ENCODE data around the gene HCK. TPM values are rescaled to one million over a fixed set of nuclear protein-coding genes. Genes with fewer than 3 reads are reported as not detected.

HCK gene
- total RNA-seq, 1 donor from 2014 or later = 0.34 TPM

DNA sequence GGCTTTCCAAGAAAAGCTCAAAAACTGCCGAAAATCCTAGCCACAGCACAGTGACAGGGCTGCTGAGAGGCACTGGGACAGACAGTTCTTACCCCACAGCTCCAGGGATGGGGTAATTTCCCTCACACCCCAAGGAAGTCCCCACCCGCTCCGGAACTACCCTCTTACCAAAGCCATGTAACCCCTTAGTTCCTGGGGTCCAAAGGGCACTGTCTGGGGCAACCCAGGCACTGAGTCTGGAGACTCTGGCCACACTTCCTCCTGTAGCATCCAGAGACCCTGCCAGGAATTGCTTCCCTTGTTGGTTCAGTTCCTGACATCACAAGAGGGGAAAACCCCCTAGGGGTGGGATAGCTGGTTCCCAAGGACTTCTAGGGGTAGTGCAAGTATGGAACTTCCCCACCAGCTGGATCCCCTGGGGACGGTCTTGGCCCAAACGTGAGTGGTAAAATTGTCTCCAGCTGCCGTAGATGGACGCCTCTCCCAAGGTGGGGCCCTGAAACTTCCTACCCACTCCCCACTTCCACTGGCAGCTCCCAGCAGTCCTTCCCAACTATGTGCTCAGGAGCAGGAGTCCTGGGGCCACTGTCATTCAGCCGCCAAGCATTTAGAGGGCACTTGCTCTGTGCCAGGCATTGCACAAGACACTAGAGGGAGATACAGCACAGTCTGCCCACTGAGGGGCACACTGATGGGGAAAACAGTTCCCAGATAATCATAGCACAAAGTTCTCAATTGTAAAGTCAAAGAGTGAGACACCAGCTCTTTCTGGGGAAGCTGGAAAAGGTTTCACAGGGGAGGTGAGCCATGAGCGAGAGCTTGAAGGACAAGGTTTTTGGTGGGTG lies 17.2 kb upstream of the HCK start:
- Mint-ChIP-seq H3K36me3 (ENCODE audit: low read depth, unreplicated experiment) (peaks cover 2% of the 10 kb centered on the region), H3K27ac (ENCODE audit: unreplicated experiment) (peak overlapping the region; percentile 78), H3K4me1 (ENCODE audit: low read depth, unreplicated experiment) (peaks cover 9% of the 10 kb centered on the region), H3K9me3 (ENCODE audit: unreplicated experiment) (peaks cover 5% of the 10 kb centered on the region), H3K27me3 (ENCODE audit: low read depth, unreplicated experiment) (peaks cover 44% of the 10 kb centered on the region), H3K4me3 (ENCODE audit: unreplicated experiment) (no peak overlapping the region)
- H3K36me3 ChIP-seq (ENCODE audit: insufficient read depth, low read length) = no peaks in the 10 kb centered on the region
- DNase-seq (ENCODE audit: low read depth) = no peak
- peaks cover 64% of the 10 kb centered on the region for H3K27me3 ChIP-seq (ENCODE audit: insufficient read depth, low read length)
- no peaks in the 10 kb centered on the region for H4K20me1 ChIP-seq (ENCODE audit: insufficient read depth, low read length)
- TF ChIP-seq, protein P1, sequence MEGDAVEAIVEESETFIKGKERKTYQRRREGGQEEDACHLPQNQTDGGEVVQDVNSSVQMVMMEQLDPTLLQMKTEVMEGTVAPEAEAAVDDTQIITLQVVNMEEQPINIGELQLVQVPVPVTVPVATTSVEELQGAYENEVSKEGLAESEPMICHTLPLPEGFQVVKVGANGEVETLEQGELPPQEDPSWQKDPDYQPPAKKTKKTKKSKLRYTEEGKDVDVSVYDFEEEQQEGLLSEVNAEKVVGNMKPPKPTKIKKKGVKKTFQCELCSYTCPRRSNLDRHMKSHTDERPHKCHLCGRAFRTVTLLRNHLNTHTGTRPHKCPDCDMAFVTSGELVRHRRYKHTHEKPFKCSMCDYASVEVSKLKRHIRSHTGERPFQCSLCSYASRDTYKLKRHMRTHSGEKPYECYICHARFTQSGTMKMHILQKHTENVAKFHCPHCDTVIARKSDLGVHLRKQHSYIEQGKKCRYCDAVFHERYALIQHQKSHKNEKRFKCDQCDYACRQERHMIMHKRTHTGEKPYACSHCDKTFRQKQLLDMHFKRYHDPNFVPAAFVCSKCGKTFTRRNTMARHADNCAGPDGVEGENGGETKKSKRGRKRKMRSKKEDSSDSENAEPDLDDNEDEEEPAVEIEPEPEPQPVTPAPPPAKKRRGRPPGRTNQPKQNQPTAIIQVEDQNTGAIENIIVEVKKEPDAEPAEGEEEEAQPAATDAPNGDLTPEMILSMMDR (IDR thresholded peaks at IDR 0.05; ENCODE audit: insufficient read depth, low read depth, low read length) = no peak
- peak; percentile 30 for TF ChIP-seq EZH2 (IDR thresholded peaks at IDR 0.05; ENCODE audit: insufficient read depth, low read length)
- H3K9ac ChIP-seq (ENCODE audit: low read length) = no peak overlapping the region
- H3K4me1 ChIP-seq (ENCODE audit: insufficient read depth, low read length) = no peaks in the 10 kb centered on the region
- no peaks in the 10 kb centered on the region for H3K9me3 ChIP-seq (ENCODE audit: insufficient read depth, low read depth, low read length)
- no peak overlapping the region for H3K4me3 ChIP-seq (ENCODE audit: insufficient read depth, low read depth, low read length)
- FAIRE-seq = no peak
- no peaks in the 10 kb centered on the region for H3K79me2 ChIP-seq (ENCODE audit: insufficient read depth, low read length)
- H3K4me2 ChIP-seq (ENCODE audit: low read length) = no peak overlapping the region
- H2AFZ ChIP-seq (ENCODE audit: low read depth, low read length) = no peak overlapping the region
- H3K27ac ChIP-seq (ENCODE audit: low read depth, low read length) = no peak overlapping the region

DNA sequence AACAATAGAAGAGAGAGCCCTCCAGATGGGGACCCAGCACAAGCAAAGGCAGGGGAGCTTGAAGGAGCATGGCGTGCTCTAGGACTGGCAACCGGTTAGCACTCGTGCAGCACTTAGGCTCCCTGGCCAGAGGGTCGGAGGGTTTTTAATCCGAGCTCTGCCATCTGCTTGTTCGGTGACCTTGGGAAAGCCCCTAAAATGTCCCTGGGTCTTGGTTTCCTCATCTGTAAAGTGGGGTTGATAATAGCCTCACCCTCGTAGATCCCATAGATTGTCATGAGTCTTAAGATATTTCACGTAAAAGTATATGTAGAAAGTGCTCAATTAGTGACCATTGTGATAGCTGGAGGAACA lies 16.6 kb upstream of the HCK start:
- Histone ChIP-seq H3K79me2 (ENCODE audit: insufficient read depth, low read length) (no peaks in the 10 kb centered on the region), H3K9me3 (ENCODE audit: insufficient read depth, low read depth, low read length) (no peaks in the 10 kb centered on the region), H3K27ac (ENCODE audit: low read depth, low read length) (no peak overlapping the region), H3K36me3 (ENCODE audit: insufficient read depth, low read length) (no peaks in the 10 kb centered on the region), H3K27me3 (ENCODE audit: insufficient read depth, low read length) (peaks cover 59% of the 10 kb centered on the region), H3K4me2 (ENCODE audit: low read length) (no peak overlapping the region), H3K4me1 (ENCODE audit: insufficient read depth, low read length) (no peaks in the 10 kb centered on the region), H3K9ac (ENCODE audit: low read length) (no peak overlapping the region), H3K4me3 (ENCODE audit: insufficient read depth, low read depth, low read length) (no peak overlapping the region), H2AFZ (ENCODE audit: low read depth, low read length) (no peak overlapping the region), H4K20me1 (ENCODE audit: insufficient read depth, low read length) (no peaks in the 10 kb centered on the region)
- FAIRE-seq (no peak), DNase-seq (ENCODE audit: low read depth) (no peak)
- Mint-ChIP-seq H3K36me3 (ENCODE audit: low read depth, unreplicated experiment) (peaks cover 2% of the 10 kb centered on the region), H3K9me3 (ENCODE audit: unreplicated experiment) (peaks cover 5% of the 10 kb centered on the region), H3K27me3 (ENCODE audit: low read depth, unreplicated experiment) (peaks cover 40% of the 10 kb centered on the region), H3K27ac (ENCODE audit: unreplicated experiment) (peak overlapping the region; percentile 78), H3K4me1 (ENCODE audit: low read depth, unreplicated experiment) (peaks cover 9% of the 10 kb centered on the region), H3K4me3 (ENCODE audit: unreplicated experiment) (no peak overlapping the region)
- TF ChIP-seq, protein P1 (IDR thresholded peaks at IDR 0.05; ENCODE audit: insufficient read depth, low read depth, low read length) = no peak
- TF ChIP-seq EZH2 (IDR thresholded peaks at IDR 0.05; ENCODE audit: insufficient read depth, low read length) = no peak

DNA sequence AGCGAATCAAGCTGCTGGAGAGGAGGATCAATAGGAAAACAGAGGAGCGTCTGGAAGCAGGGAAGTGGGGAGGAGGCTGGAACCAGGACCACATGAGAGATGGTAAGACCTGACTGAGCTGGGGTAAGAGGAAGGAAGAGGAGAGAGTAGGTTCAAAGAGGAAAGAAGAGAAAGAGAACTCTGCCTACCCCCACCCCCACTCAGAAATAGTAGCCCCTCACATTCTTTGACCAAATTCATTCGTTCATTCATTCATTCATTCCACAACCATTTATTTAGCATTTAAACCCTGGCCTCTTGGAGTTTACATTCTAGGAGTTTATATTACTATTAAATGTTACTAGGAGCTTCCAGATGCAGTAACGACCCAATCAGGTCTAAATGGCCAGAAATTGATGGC lies 15.8 kb upstream of the HCK start:
- no peaks in the 10 kb centered on the region for H3K79me2 ChIP-seq (ENCODE audit: insufficient read depth, low read length)
- Mint-ChIP-seq H3K9me3 (ENCODE audit: unreplicated experiment) (peaks cover 8% of the 10 kb centered on the region), H3K4me1 (ENCODE audit: low read depth, unreplicated experiment) (peaks cover 9% of the 10 kb centered on the region), H3K27ac (ENCODE audit: unreplicated experiment) (peak overlapping the region; percentile 84), H3K4me3 (ENCODE audit: unreplicated experiment) (no peak overlapping the region), H3K27me3 (ENCODE audit: low read depth, unreplicated experiment) (peaks cover 40% of the 10 kb centered on the region), H3K36me3 (ENCODE audit: low read depth, unreplicated experiment) (peaks cover 2% of the 10 kb centered on the region)
- H3K36me3 ChIP-seq (ENCODE audit: insufficient read depth, low read length) = no peaks in the 10 kb centered on the region
- H3K4me1 ChIP-seq (ENCODE audit: insufficient read depth, low read length) = no peaks in the 10 kb centered on the region
- FAIRE-seq (no peak), DNase-seq (ENCODE audit: low read depth) (no peak)
- no peak overlapping the region for H3K4me3 ChIP-seq (ENCODE audit: insufficient read depth, low read depth, low read length)
- no peak overlapping the region for H3K9ac ChIP-seq (ENCODE audit: low read length)
- no peak overlapping the region for H2AFZ ChIP-seq (ENCODE audit: low read depth, low read length)
- TF ChIP-seq, protein P1 (IDR thresholded peaks at IDR 0.05; ENCODE audit: insufficient read depth, low read depth, low read length) = no peak
- no peaks in the 10 kb centered on the region for H4K20me1 ChIP-seq (ENCODE audit: insufficient read depth, low read length)
- peaks cover 59% of the 10 kb centered on the region for H3K27me3 ChIP-seq (ENCODE audit: insufficient read depth, low read length)
- H3K27ac ChIP-seq (ENCODE audit: low read depth, low read length) = no peak overlapping the region
- H3K9me3 ChIP-seq (ENCODE audit: insufficient read depth, low read depth, low read length) = no peaks in the 10 kb centered on the region
- no peak overlapping the region for H3K4me2 ChIP-seq (ENCODE audit: low read length)
